HG03439 (cell line): Measurements from ENCODE around the gene PEX1.
"Not testable (repeated sequence)": the region's sequence is repeated elsewhere in the genome, so short reads cannot be mapped to it uniquely, and the experiment has no call there.

ENCODE experiments used
- ATAC-seq: cut with Tn5 transposase; IDR thresholded peaks from one replicate; pipeline ENCODE4 v1.9.1; 2021; ENCODE audit warnings: mild to moderate bottlenecking, moderate library complexity; ENCODE audit not compliant: unreplicated experiment

The PEX1 gene

GRCh38 chr7:92528188-92528957, at the start of gene PEX1, which contains the start of gene RBM48:
TSS of gene PEX1 (minus strand) at chr7:92528520. CDS start at chr7:92528435, 85 bp downstream.
TSS of gene RBM48 (plus strand) at chr7:92528795. CDS start at chr7:92528814, 19 bp downstream.
- peak; percentile 95 for ATAC-seq

GRCh38 chr7:92576296-92576695, 48.0 kb upstream of the PEX1 start:
- ATAC-seq: no peak

- no peak for ATAC-seq
Measured at GRCh38 chr7:92569137-92569536, 40.8 kb upstream of the PEX1 start.

- no peak for ATAC-seq
Measured at GRCh38 chr7:92567460-92567859, 39.1 kb upstream of the PEX1 start.

- ATAC-seq: no peak
Measured at GRCh38 chr7:92563345-92563744, 35.0 kb upstream of the PEX1 start.

GRCh38 chr7:92560602-92561001, 32.3 kb upstream of the PEX1 start:
- no peak for ATAC-seq

- no peak for ATAC-seq
Measured at GRCh38 chr7:92557808-92558362, 29.6 kb upstream of the PEX1 start.

GRCh38 chr7:92557249-92557648, 28.9 kb upstream of the PEX1 start:
- ATAC-seq: no peak

GRCh38 chr7:92550194-92550593, 21.9 kb upstream of the PEX1 start:
- ATAC-seq: no peak

- no peak for ATAC-seq
Measured at GRCh38 chr7:92547579-92547978, 19.3 kb upstream of the PEX1 start.

- ATAC-seq: no peak
Measured at GRCh38 chr7:92546856-92547497, 18.7 kb upstream of the PEX1 start.

GRCh38 chr7:92545116-92545515, 16.8 kb upstream of the PEX1 start:
- ATAC-seq: not testable (repeated sequence)

GRCh38 chr7:92543542-92543941, 15.2 kb upstream of the PEX1 start:
- not testable (repeated sequence) for ATAC-seq

- ATAC-seq: no peak
Measured at GRCh38 chr7:92534572-92534971, 6.3 kb upstream of the PEX1 start.

- no peak for ATAC-seq
Measured at GRCh38 chr7:92528958-92529264, 591 bp upstream of the PEX1 start.

GRCh38 chr7:92527300-92528187, 776 bp downstream of the PEX1 start:
- peak; percentile 22 for ATAC-seq

- ATAC-seq: no peak
Measured at GRCh38 chr7:92523110-92523509, 5.2 kb downstream of the PEX1 start.

- ATAC-seq: no peak
Measured at GRCh38 chr7:92520024-92520423, 8.3 kb downstream of the PEX1 start.

- ATAC-seq: no peak
Measured at GRCh38 chr7:92517631-92518030, 10.7 kb downstream of the PEX1 start.

- no peak for ATAC-seq
Measured at GRCh38 chr7:92513167-92513902, 15.0 kb downstream of the PEX1 start.

- ATAC-seq: no peak
Measured at GRCh38 chr7:92508946-92509345, 19.4 kb downstream of the PEX1 start.
